ENCODE results near the gene MARCOL. TPM values are rescaled to one million over a fixed set of nuclear protein-coding genes. Genes with fewer than 3 reads are reported as not detected.
A peak's percentile ranks its signal among the peaks of the same experiment; 100 is the strongest.

MARCOL gene, protein sequence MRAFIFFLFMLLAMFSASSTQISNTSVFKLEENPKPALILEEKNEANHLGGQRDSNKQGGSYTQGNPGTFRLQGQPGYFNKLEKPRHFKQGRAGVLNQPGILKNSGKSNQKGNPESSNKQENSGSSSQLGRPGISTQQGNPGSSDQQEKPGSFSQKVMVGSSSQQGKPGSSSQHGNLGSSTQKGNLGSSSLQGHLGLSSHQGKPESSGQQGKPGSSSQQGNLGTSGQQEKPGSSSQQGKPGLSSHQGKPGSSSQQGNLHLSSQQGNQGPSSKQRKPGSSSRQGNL
- total RNA-seq (2014; rRNA removed; shearing (Covaris generic); ENCODE audit: low replicate concordance) = not detected in 2 replicates

DNA sequence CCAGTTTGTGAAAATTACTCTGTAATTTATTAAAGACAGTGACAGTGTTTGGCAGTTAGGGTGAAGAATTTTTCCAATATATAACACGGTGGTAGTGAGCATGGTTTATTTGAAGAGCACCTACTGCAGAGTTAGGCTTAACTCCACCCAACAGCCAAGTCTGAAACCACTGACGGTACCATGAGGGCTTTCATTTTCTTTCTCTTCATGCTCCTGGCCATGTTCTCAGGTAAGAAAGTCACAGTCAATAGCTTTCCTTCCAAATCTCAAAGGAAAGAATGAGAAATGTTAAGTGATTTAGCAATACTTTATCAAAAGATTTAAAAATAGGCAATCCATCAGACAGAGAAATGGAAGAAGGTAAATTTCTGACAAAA, at the start of gene MARCOL:
MARCOL (plus strand) TSS at position 108 of the 377 bp plus-strand sequence; CDS start at position 181, 73 bp downstream.
- Histone ChIP-seq H3K79me2 (ENCODE audit: low read length) (no peaks in the 10 kb centered on the region), H3K27me3 (ENCODE audit: low read length) (no peaks in the 10 kb centered on the region), H4K20me1 (ENCODE audit: insufficient read depth, low read depth, low read length) (no peaks in the 10 kb centered on the region), H3K4me3 (ENCODE audit: low read length) (no peak within 1 kb of the TSS), H3K27ac (ENCODE audit: low read length) (no peak within 1 kb of the TSS), H3K4me2 (ENCODE audit: low read depth, low read length, poor library complexity, severe bottlenecking) (no peak within 1 kb of the TSS), H3K9me3 (ENCODE audit: low read length) (no peaks in the 10 kb centered on the region), H3K4me1 (ENCODE audit: low read length) (no peaks in the 10 kb centered on the region), H3K9me2 (replicated peaks; ENCODE audit: insufficient read depth, low read length) (no peaks in the 10 kb centered on the region), H3K9ac (ENCODE audit: low read length) (no peak within 1 kb of the TSS), H3K36me3 (ENCODE audit: insufficient read depth, low read length) (no peaks in the 10 kb centered on the region), H2AFZ (ENCODE audit: low read length) (no peak within 1 kb of the TSS)
- DNase-seq = no peak

DNA sequence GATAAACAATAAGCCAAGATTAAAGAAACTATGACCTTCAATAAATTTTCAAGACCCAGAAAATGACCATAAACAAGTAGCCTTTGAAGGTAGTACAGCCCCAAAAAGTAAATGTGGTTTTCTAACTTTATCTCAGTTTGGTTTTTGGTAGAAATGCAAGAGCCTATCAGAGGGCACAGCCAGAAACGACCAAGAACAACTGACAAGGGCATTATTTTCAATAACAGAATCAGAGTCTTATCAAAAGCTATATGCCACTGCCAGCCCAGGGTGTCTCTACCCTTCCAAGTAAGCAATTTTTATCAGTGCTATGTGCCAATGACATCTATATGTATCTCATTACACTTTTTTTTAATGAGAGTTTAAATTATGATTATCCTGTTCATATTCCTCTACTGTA, 47.3 kb upstream of the MARCOL start:
- no peak for DNase-seq
- Histone ChIP-seq H2AFZ (ENCODE audit: low read length) (no peak overlapping the region), H3K9me3 (ENCODE audit: low read length) (no peaks in the 10 kb centered on the region), H3K4me2 (ENCODE audit: low read depth, low read length, poor library complexity, severe bottlenecking) (no peak overlapping the region), H3K36me3 (ENCODE audit: insufficient read depth, low read length) (no peaks in the 10 kb centered on the region), H3K27ac (ENCODE audit: low read length) (no peak overlapping the region), H3K9ac (ENCODE audit: low read length) (no peak overlapping the region), H4K20me1 (ENCODE audit: insufficient read depth, low read depth, low read length) (no peaks in the 10 kb centered on the region), H3K9me2 (replicated peaks; ENCODE audit: insufficient read depth, low read length) (no peaks in the 10 kb centered on the region), H3K4me1 (ENCODE audit: low read length) (no peaks in the 10 kb centered on the region), H3K79me2 (ENCODE audit: low read length) (no peaks in the 10 kb centered on the region), H3K4me3 (ENCODE audit: low read length) (no peak overlapping the region), H3K27me3 (ENCODE audit: low read length) (no peaks in the 10 kb centered on the region)

GRCh38 chr5:148193202-148193601, 45.1 kb upstream of the MARCOL start:
- no peaks in the 10 kb centered on the region for H3K4me1 ChIP-seq (ENCODE audit: low read length)
- H3K9ac ChIP-seq (ENCODE audit: low read length) = no peak overlapping the region
- H3K79me2 ChIP-seq (ENCODE audit: low read length) = no peaks in the 10 kb centered on the region
- no peaks in the 10 kb centered on the region for H3K9me3 ChIP-seq (ENCODE audit: low read length)
- H3K36me3 ChIP-seq (ENCODE audit: insufficient read depth, low read length) = no peaks in the 10 kb centered on the region
- no peak for DNase-seq
- no peaks in the 10 kb centered on the region for H3K9me2 ChIP-seq (replicated peaks; ENCODE audit: insufficient read depth, low read length)
- no peak overlapping the region for H3K4me3 ChIP-seq (ENCODE audit: low read length)
- no peaks in the 10 kb centered on the region for H4K20me1 ChIP-seq (ENCODE audit: insufficient read depth, low read depth, low read length)
- H3K4me2 ChIP-seq (ENCODE audit: low read depth, low read length, poor library complexity, severe bottlenecking) = no peak overlapping the region
- no peak overlapping the region for H2AFZ ChIP-seq (ENCODE audit: low read length)
- H3K27me3 ChIP-seq (ENCODE audit: low read length) = no peaks in the 10 kb centered on the region
- no peak overlapping the region for H3K27ac ChIP-seq (ENCODE audit: low read length)

- no peaks in the 10 kb centered on the region; the same call in 1 of the 2 replicates for H3K4me1 ChIP-seq (ENCODE audit: low read length)
Measured at GRCh38 chr5:148201151-148201550, 37.2 kb upstream of the MARCOL start.

GRCh38 chr5:148202531-148203203, 35.7 kb upstream of the MARCOL start, which contains the start of gene SPINK6:
SPINK6 (plus strand) TSS chr5:148203042; CDS start chr5:148203097, 55 bp downstream.
- no peak within 1 kb of the TSS for H3K4me2 ChIP-seq (ENCODE audit: low read depth, low read length, poor library complexity, severe bottlenecking)
- H3K4me1 ChIP-seq (ENCODE audit: low read length) = no peaks in the 10 kb centered on the region; the same call in 1 of the 2 replicates
- DNase-seq = no peak
- no peak within 1 kb of the TSS for H2AFZ ChIP-seq (ENCODE audit: low read length)
- no peaks in the 10 kb centered on the region for H3K9me3 ChIP-seq (ENCODE audit: low read length)
- H3K79me2 ChIP-seq (ENCODE audit: low read length) = no peaks in the 10 kb centered on the region
- no peaks in the 10 kb centered on the region for H4K20me1 ChIP-seq (ENCODE audit: insufficient read depth, low read depth, low read length)
- no peak within 1 kb of the TSS for H3K9ac ChIP-seq (ENCODE audit: low read length)
- no peaks in the 10 kb centered on the region for H3K27me3 ChIP-seq (ENCODE audit: low read length)
- no peak within 1 kb of the TSS for H3K27ac ChIP-seq (ENCODE audit: low read length)
- H3K4me3 ChIP-seq (ENCODE audit: low read length) = no peak within 1 kb of the TSS
- no peaks in the 10 kb centered on the region for H3K36me3 ChIP-seq (ENCODE audit: insufficient read depth, low read length)
- H3K9me2 ChIP-seq (replicated peaks; ENCODE audit: insufficient read depth, low read length) = no peaks in the 10 kb centered on the region

More at GRCh38 chr5:148201151-148201550, 37.2 kb upstream of the MARCOL start:
- no peak overlapping the region for H3K9ac ChIP-seq (ENCODE audit: low read length)
- H4K20me1 ChIP-seq (ENCODE audit: insufficient read depth, low read depth, low read length) = no peaks in the 10 kb centered on the region
- H3K27me3 ChIP-seq (ENCODE audit: low read length) = no peaks in the 10 kb centered on the region
- H3K9me2 ChIP-seq (replicated peaks; ENCODE audit: insufficient read depth, low read length) = no peaks in the 10 kb centered on the region
- H3K36me3 ChIP-seq (ENCODE audit: insufficient read depth, low read length) = no peaks in the 10 kb centered on the region
- peak overlapping the region; percentile 33 for H3K4me2 ChIP-seq (ENCODE audit: low read depth, low read length, poor library complexity, severe bottlenecking)
- no peaks in the 10 kb centered on the region for H3K79me2 ChIP-seq (ENCODE audit: low read length)
- H3K4me3 ChIP-seq (ENCODE audit: low read length) = 0 out of 2 replicates have a peak overlapping the region, but pooled peaks have one; percentile 19
- H3K27ac ChIP-seq (ENCODE audit: low read length) = no peak overlapping the region
- no peak for DNase-seq
- no peaks in the 10 kb centered on the region for H3K9me3 ChIP-seq (ENCODE audit: low read length)
- peak overlapping the region; percentile 38; the same call in 1 of the 2 replicates for H2AFZ ChIP-seq (ENCODE audit: low read length)

GRCh38 chr5:148205044-148205806, 33.1 kb upstream of the MARCOL start:
- no peaks in the 10 kb centered on the region for H3K36me3 ChIP-seq (ENCODE audit: insufficient read depth, low read length)
- no peaks in the 10 kb centered on the region for H3K27me3 ChIP-seq (ENCODE audit: low read length)
- H2AFZ ChIP-seq (ENCODE audit: low read length) = no peak overlapping the region
- no peaks in the 10 kb centered on the region for H3K9me2 ChIP-seq (replicated peaks; ENCODE audit: insufficient read depth, low read length)
- no peak overlapping the region for H3K9ac ChIP-seq (ENCODE audit: low read length)
- H3K27ac ChIP-seq (ENCODE audit: low read length) = no peak overlapping the region
- DNase-seq = no peak
- no peaks in the 10 kb centered on the region; the same call in 1 of the 2 replicates for H3K4me1 ChIP-seq (ENCODE audit: low read length)
- H4K20me1 ChIP-seq (ENCODE audit: insufficient read depth, low read depth, low read length) = no peaks in the 10 kb centered on the region
- no peak overlapping the region for H3K4me3 ChIP-seq (ENCODE audit: low read length)
- no peaks in the 10 kb centered on the region for H3K9me3 ChIP-seq (ENCODE audit: low read length)
- H3K79me2 ChIP-seq (ENCODE audit: low read length) = no peaks in the 10 kb centered on the region
- H3K4me2 ChIP-seq (ENCODE audit: low read depth, low read length, poor library complexity, severe bottlenecking) = no peak overlapping the region

DNA sequence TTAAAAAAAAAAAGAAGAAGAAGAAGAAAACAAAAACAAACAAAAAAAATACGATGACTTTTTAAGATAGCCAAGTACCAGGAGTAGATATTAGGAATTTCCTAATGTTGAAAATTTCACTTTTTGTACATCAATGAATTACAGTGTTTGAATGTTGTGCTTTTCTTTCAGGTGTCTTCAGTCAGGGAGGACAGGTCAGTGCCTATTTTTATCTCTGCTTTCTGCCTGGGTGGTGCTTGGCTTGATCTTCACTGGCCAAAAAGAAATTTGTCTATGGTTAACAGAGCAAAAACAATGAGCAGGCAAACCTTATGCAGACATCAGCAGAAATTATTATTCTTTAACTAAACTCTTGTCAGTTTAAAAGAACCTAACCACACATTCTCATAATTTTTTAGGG, 32.5 kb upstream of the MARCOL start:
- DNase-seq = no peak
- Histone ChIP-seq H2AFZ (ENCODE audit: low read length) (no peak overlapping the region), H3K4me3 (ENCODE audit: low read length) (no peak overlapping the region), H3K4me1 (ENCODE audit: low read length) (no peaks in the 10 kb centered on the region; the same call in 1 of the 2 replicates), H3K79me2 (ENCODE audit: low read length) (no peaks in the 10 kb centered on the region), H3K9me2 (replicated peaks; ENCODE audit: insufficient read depth, low read length) (no peaks in the 10 kb centered on the region), H3K4me2 (ENCODE audit: low read depth, low read length, poor library complexity, severe bottlenecking) (no peak overlapping the region), H4K20me1 (ENCODE audit: insufficient read depth, low read depth, low read length) (no peaks in the 10 kb centered on the region), H3K36me3 (ENCODE audit: insufficient read depth, low read length) (no peaks in the 10 kb centered on the region), H3K9ac (ENCODE audit: low read length) (no peak overlapping the region), H3K9me3 (ENCODE audit: low read length) (no peaks in the 10 kb centered on the region), H3K27me3 (ENCODE audit: low read length) (no peaks in the 10 kb centered on the region), H3K27ac (ENCODE audit: low read length) (no peak overlapping the region)

DNA sequence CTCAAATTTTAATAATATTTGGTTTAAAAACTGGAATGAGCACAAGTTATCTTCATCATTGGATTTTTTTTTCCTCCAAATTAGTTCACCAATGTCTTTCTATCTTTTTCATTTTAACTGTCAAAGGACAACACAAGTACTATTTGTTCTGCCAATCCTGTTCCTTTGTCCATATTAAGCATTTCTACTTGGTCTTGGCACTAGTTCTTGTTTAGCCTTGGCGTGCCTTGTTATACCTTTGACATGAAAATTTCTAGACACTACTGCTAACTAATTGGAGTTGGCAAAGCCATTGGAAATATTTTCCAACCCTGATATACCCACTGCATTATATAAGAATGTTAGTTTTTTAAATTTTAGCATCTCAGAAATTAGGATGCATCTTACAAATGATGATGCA, 31.7 kb upstream of the MARCOL start:
- Histone ChIP-seq H3K27ac (ENCODE audit: low read length) (no peak overlapping the region), H3K9ac (ENCODE audit: low read length) (no peak overlapping the region), H4K20me1 (ENCODE audit: insufficient read depth, low read depth, low read length) (no peaks in the 10 kb centered on the region), H3K4me1 (ENCODE audit: low read length) (no peaks in the 10 kb centered on the region), H3K79me2 (ENCODE audit: low read length) (no peaks in the 10 kb centered on the region), H3K9me2 (replicated peaks; ENCODE audit: insufficient read depth, low read length) (no peaks in the 10 kb centered on the region), H3K36me3 (ENCODE audit: insufficient read depth, low read length) (no peaks in the 10 kb centered on the region), H3K4me2 (ENCODE audit: low read depth, low read length, poor library complexity, severe bottlenecking) (no peak overlapping the region), H2AFZ (ENCODE audit: low read length) (no peak overlapping the region), H3K4me3 (ENCODE audit: low read length) (no peak overlapping the region), H3K9me3 (ENCODE audit: low read length) (no peaks in the 10 kb centered on the region), H3K27me3 (ENCODE audit: low read length) (no peaks in the 10 kb centered on the region)
- DNase-seq = no peak
